Endothelial cell (in vitro differentiated cells): ENCODE data around the gene KY. TPM values are rescaled to one million over a fixed set of nuclear protein-coding genes. Genes with fewer than 3 reads are reported as not detected.

Experiments used
- DNase-seq: peaks from one replicate; pipeline ENCODE4 v3.0.0; 2021; ENCODE audit warnings: low spot score
- H3K27ac Mint-ChIP-seq: one replicate; pipeline ENCODE4 v1.8.0; 2021; ENCODE audit warnings: mixed read lengths, inconsistent platforms; ENCODE audit not compliant: unreplicated experiment
- H3K27me3 Mint-ChIP-seq: one replicate; pipeline ENCODE4 v1.8.0; 2021; ENCODE audit warnings: mild to moderate bottlenecking, moderate library complexity, mixed read lengths, inconsistent platforms; ENCODE audit not compliant: unreplicated experiment
- H3K36me3 Mint-ChIP-seq: one replicate; pipeline ENCODE4 v1.8.0; 2021; ENCODE audit warnings: mild to moderate bottlenecking, low read depth, mixed read lengths, inconsistent platforms; ENCODE audit not compliant: unreplicated experiment
- H3K4me1 Mint-ChIP-seq: one replicate; pipeline ENCODE4 v1.8.0; 2021; ENCODE audit warnings: mild to moderate bottlenecking, mixed read lengths, inconsistent platforms; ENCODE audit not compliant: unreplicated experiment
- H3K4me3 Mint-ChIP-seq: one replicate; pipeline ENCODE4 v1.8.0; 2021; ENCODE audit warnings: mild to moderate bottlenecking, mixed read lengths, inconsistent platforms; ENCODE audit not compliant: unreplicated experiment
- H3K9me3 Mint-ChIP-seq: one replicate; pipeline ENCODE4 v1.8.0; 2021; ENCODE audit warnings: mixed read lengths, inconsistent platforms; ENCODE audit not compliant: unreplicated experiment
- CTCF ChIP-seq: fragments of 200-600 bp; sonication (generic); IDR thresholded peaks from one replicate; pipeline ENCODE4 v1.5.0; 2021; ENCODE audit warnings: antibody characterized with exemption; ENCODE audit not compliant: unreplicated experiment
- total RNA-seq: library from RNA; stranded (reverse); fragmentation: NEBNext Ultra II Directional; extraction: Animal tissue kit (Norgen Biotek cat#: 25700); gene quantifications from one replicate; pipeline ENCODE4 v1.2.1, GENCODE V29; 2021; ENCODE audit not compliant: unreplicated experiment

Gene KY
- total RNA-seq, 1 donor from 2014 or later, result not detected

GRCh38 chr3:134647902-134648760, 2.7 kb downstream of the KY start:
- no peak for TF ChIP-seq CTCF
- H3K4me3 Mint-ChIP-seq, result no peak overlapping the region
- H3K27ac Mint-ChIP-seq, result no peak overlapping the region
- H3K4me1 Mint-ChIP-seq, result peaks cover 2% of the 10 kb centered on the region
- no peaks in the 10 kb centered on the region for H3K36me3 Mint-ChIP-seq
- DNase-seq, result no peak
- peaks cover 12% of the 10 kb centered on the region for H3K27me3 Mint-ChIP-seq
- no peaks in the 10 kb centered on the region for H3K9me3 Mint-ChIP-seq

- H3K4me1 Mint-ChIP-seq, result peaks cover 12% of the 10 kb centered on the region
- TF ChIP-seq CTCF, result no peak
- H3K36me3 Mint-ChIP-seq, result no peaks in the 10 kb centered on the region
- DNase-seq, result no peak
- no peak overlapping the region for H3K27ac Mint-ChIP-seq
- H3K27me3 Mint-ChIP-seq, result peaks cover 8% of the 10 kb centered on the region
- no peaks in the 10 kb centered on the region for H3K9me3 Mint-ChIP-seq
- H3K4me3 Mint-ChIP-seq, result no peak overlapping the region
Measured at GRCh38 chr3:134646086-134646485, 4.7 kb downstream of the KY start.

- no peaks in the 10 kb centered on the region for H3K9me3 Mint-ChIP-seq
- H3K27ac Mint-ChIP-seq, result no peak overlapping the region
- H3K4me1 Mint-ChIP-seq, result peaks cover 17% of the 10 kb centered on the region
- TF ChIP-seq CTCF, result no peak
- DNase-seq, result no peak
- H3K36me3 Mint-ChIP-seq, result no peaks in the 10 kb centered on the region
- H3K4me3 Mint-ChIP-seq, result no peak overlapping the region
- peaks cover 8% of the 10 kb centered on the region for H3K27me3 Mint-ChIP-seq
Measured at GRCh38 chr3:134645515-134645914, 5.3 kb downstream of the KY start.

GRCh38 chr3:134644731-134645514, 5.9 kb downstream of the KY start:
- Mint-ChIP-seq H3K4me3 (no peak overlapping the region), H3K27me3 (peaks cover 7% of the 10 kb centered on the region), H3K36me3 (no peaks in the 10 kb centered on the region), H3K4me1 (peaks cover 17% of the 10 kb centered on the region), H3K27ac (no peak overlapping the region), H3K9me3 (no peaks in the 10 kb centered on the region)
- no peak for DNase-seq
- no peak for TF ChIP-seq CTCF

- no peak for DNase-seq
- Mint-ChIP-seq H3K36me3 (no peaks in the 10 kb centered on the region), H3K27ac (no peak overlapping the region), H3K4me1 (peaks cover 17% of the 10 kb centered on the region), H3K27me3 (peaks cover 3% of the 10 kb centered on the region), H3K9me3 (no peaks in the 10 kb centered on the region), H3K4me3 (no peak overlapping the region)
- no peak for TF ChIP-seq CTCF
Measured at GRCh38 chr3:134643150-134643675, 7.6 kb downstream of the KY start.
